Ovary (tissue), 9 donors: ENCODE results near the gene HGS. TPM values are rescaled to one million over a fixed set of nuclear protein-coding genes. Genes with fewer than 3 reads are reported as not detected.
A peak's percentile ranks its signal among the peaks of the same experiment; 100 is the strongest.

Experiments used
- DNase-seq, 5 donors: peaks; one replicate each; pipeline ENCODE4 v3.0.0-alpha.2; 2019 to 2020
- H3K27ac ChIP-seq, 2 donors: fragments of 200-600 bp; one replicate each; pipeline versions ENCODE4 v1.5.1 to v1.8.0; 2019 to 2022
- H3K27me3 ChIP-seq: fragments of 200-600 bp; one replicate; pipeline ENCODE4 v1.8.0; 2022
- H3K36me3 ChIP-seq: fragments of 200-600 bp; sonication (generic); one replicate; pipeline ENCODE4 v1.5.1; 2019
- H3K4me1 ChIP-seq: one replicate; pipeline ENCODE4 v1.8.1; 2013; ENCODE audit warnings: mild to moderate bottlenecking, moderate library complexity; ENCODE audit not compliant: insufficient read depth
- H3K4me3 ChIP-seq: fragments of 200-600 bp; sonication (generic); one replicate; pipeline ENCODE4 v1.5.1; 2017
- H3K9me3 ChIP-seq, 2 donors: fragments of 200-600 bp in 1 of 2; sonication (generic) in 1 of 2; one replicate each; pipeline versions ENCODE4 v1.5.1 to v1.8.1; 2013 to 2019; ENCODE audit warnings: mild to moderate bottlenecking in 1 of 2, moderate library complexity in 1 of 2
- EP300 ChIP-seq: sonication (generic); formaldehyde crosslinking; IDR thresholded peaks from one replicate; pipeline ENCODE4 v1.6.1; 2017; ENCODE audit warnings: antibody characterized with exemption
- POLR2A ChIP-seq: fragments of 450-650 bp; IDR thresholded peaks from one replicate; pipeline ENCODE4 v1.6.1; 2017; ENCODE audit warnings: antibody characterized with exemption, mild to moderate bottlenecking, moderate library complexity
- WGBS, 3 donors: extraction: QIAGEN DNeasy Blood & Tissue Kit in 1 of 3; methylation state at CpG; one replicate each; pipeline versions ENCODE4 v1.1.5 to v1.1.7; 2013 to 2017; 5-methylcytosine and 5-hydroxymethylcytosine counted together
- intact Hi-C, 4 donors: fragments of 100-400 bp; cut with DNase I; formaldehyde crosslinking; loops; one replicate each; pipeline versions ENCODE4 v1.11.0 to v1.15.1; 2022 to 2023
- polyA plus RNA-seq, 2 donors: library from polyadenylated mRNA; stranded (reverse); fragments of 200-250 nt in 1 of 2; fragments of 350-450 nt in 1 of 2; fragmentation: Illumina TruSeq in 1 of 2; extraction: RNeasy Lipid Tissue Mini Kit (QIAGEN cat#74804) in 1 of 2; gene quantifications; one replicate each; pipeline ENCODE4 v1.2.3, GENCODE V29; 2013 to 2014
- total RNA-seq, 7 donors: library from RNA; depleted of rRNA in 2 of 7; stranded (reverse); fragments of >200 nt in 2 of 7; fragmentation: NEBNext Ultra II Directional in 3 of 7; extraction: Animal tissue kit (Norgen Biotek cat#: 25700) in 3 of 7; gene quantifications; one replicate each; pipeline versions ENCODE4 v1.1.0 to v1.2.4, GENCODE V29; 2016 to 2023
- TF ChIP-seq, protein P1 (sequence below), 3 donors: fragments of 450-650 bp in 2 of 3; fragments of 200-600 bp in 1 of 3; IDR thresholded peaks; one replicate each; pipeline versions ENCODE4 v1.5.1 to v1.8.0; 2016 to 2022; ENCODE audit warnings: antibody characterized with exemption in 3 of 3, mild to moderate bottlenecking in 1 of 3
- donor health status: DM: no; HTN: no; CAD: no; lungs with moderate emphysema.
- donor health status: DM: no; HTN: no; CAD: no.
- donor health status: Bipolar disorder and iron deficiency.
- donor health status: DM: yes; HTN: yes; CAD: no.
- donor health status: DM: no; HTN: no; CAD: no.
- donor health status: DM: yes; HTN: yes; CAD: no.

HGS gene
- total and polyA plus RNA-seq, 9 donors = 39.1 to 91.5 (median 73.4) TPM

DNA sequence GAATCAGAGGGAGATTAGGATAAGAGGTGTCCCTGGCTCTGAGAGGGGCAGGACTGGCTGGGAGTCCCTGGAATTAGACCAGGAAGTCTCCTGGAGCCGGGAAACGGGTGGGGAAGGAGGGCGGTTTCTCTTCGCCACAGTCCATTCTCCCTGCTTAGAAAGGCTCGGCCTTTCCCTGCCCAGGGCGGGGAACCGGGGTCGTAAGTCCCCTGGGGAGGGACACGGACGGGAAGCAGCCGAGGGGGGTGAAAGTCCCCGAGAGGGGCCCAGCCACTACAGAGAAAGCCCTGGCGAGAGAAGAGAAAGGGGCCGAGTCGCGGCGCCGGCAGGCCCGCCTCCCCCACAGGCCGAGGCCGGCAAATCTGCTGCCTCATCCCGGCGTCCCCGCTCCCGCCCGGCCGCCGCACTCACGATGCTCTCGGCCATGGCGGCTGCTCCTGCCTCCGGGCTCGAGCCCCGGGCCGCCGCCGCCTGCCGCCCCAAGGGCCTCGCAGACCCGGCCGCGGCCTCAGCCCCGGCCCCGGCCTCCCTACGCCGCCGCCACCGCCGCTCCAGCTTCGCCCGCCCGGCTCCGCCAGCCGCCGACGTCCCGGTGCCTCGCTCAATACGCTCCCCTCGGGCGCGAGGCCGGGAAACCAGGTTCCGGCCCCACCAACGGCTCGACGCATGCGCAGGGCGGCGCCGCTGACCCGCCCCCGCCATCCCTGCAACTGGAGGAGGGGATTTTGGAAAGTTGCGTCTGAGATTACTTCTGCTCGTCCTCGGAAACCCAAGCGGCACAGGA is 47.1 kb upstream of the HGS start, which contains the start of the genes NPLOC4 and TSPAN10:
Gene NPLOC4, minus strand, starts transcription at position 608 of the 784 bp plus-strand sequence. Its CDS starts 182 bp downstream, at position 426.
Gene TSPAN10, plus strand, starts transcription at position 692 of the 784 bp plus-strand sequence. CDS start 5,217 bp downstream, outside the sequence.
- intact Hi-C loops = no loop called here

DNA sequence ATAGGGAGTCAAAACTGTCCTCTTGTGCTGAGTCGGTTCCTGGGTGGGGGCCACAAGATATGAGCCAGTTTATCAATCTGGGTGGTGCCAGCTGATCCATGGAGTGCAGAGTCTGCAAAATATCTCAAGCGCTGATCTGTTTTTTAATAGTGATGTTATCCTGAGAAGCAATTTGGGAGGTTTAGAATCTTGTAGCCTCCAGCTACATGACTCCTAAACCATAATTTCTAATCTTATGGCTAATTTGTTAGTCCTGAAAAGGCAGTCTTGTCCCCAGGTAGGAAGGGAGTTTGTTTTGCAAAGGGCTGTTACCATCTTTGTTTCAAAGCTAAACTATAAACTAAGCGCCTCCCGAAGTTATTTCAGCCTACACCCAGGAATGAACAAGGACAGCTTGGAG is 45.1 kb upstream of the HGS start:
- TF ChIP-seq POLR2A (no peak), EP300 (no peak)
- TF ChIP-seq, protein P1, sequence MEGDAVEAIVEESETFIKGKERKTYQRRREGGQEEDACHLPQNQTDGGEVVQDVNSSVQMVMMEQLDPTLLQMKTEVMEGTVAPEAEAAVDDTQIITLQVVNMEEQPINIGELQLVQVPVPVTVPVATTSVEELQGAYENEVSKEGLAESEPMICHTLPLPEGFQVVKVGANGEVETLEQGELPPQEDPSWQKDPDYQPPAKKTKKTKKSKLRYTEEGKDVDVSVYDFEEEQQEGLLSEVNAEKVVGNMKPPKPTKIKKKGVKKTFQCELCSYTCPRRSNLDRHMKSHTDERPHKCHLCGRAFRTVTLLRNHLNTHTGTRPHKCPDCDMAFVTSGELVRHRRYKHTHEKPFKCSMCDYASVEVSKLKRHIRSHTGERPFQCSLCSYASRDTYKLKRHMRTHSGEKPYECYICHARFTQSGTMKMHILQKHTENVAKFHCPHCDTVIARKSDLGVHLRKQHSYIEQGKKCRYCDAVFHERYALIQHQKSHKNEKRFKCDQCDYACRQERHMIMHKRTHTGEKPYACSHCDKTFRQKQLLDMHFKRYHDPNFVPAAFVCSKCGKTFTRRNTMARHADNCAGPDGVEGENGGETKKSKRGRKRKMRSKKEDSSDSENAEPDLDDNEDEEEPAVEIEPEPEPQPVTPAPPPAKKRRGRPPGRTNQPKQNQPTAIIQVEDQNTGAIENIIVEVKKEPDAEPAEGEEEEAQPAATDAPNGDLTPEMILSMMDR (IDR thresholded peaks at IDR 0.05) = no peak
- Histone ChIP-seq H3K27me3 (no peaks in the 10 kb centered on the region), H3K36me3 (no peaks in the 10 kb centered on the region), H3K4me1 (peaks cover 9% of the 10 kb centered on the region), H3K27ac (no peak overlapping the region), H3K9me3 (no peaks in the 10 kb centered on the region), H3K4me3 (no peak overlapping the region)
- no peak for DNase-seq
- WGBS, 3 donors = 39 to 44% (median 44%) methylated on average over 4 of the region's 4 CpGs
- intact Hi-C loops = no loop called here

More for the DNA sequence above, 47.1 kb upstream of the HGS start, which contains the start of the genes NPLOC4 and TSPAN10:
- Histone ChIP-seq H3K9me3 (no peaks in the 10 kb centered on the region), H3K27me3 (no peaks in the 10 kb centered on the region), H3K27ac (peak within 1 kb of the TSS; percentile 26 to 59), H3K4me3 (peak within 1 kb of the TSS; percentile 84), H3K4me1 (peaks cover 9% of the 10 kb centered on the region), H3K36me3 (no peaks in the 10 kb centered on the region)
- TF ChIP-seq, protein P1 (IDR thresholded peaks at IDR 0.05) = peak in 1 of 3 donors; percentile 31
- peak; percentile 77 for TF ChIP-seq POLR2A
- no peak for TF ChIP-seq EP300
- DNase-seq = peak; percentile 80 to 91 (median 87)
- 0 to 1% (median 0%) methylated on average over 68 to 77 of the region's 77 CpGs for WGBS, 3 donors

DNA sequence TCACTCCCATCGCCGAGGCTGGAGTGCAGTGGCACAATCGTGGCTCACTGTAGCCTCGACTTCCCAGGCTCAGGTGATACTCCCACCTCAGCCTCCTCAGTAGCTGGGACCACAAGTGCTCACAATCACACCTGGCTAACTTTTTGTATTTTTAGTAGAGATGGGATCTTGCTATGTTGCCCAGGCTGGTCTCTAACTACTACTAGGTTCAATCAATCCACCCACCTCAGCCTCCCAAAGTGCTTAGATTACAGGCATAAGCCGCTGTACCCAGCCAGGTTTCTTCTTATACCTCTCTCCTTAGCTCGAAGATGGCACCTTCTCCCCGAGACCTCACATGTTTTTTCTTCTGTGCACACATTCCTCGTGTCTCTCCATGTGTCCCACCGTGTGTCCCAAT is 43.8 kb upstream of the HGS start:
- Histone ChIP-seq H3K4me1 (peaks cover 9% of the 10 kb centered on the region), H3K4me3 (no peak overlapping the region), H3K36me3 (no peaks in the 10 kb centered on the region), H3K27ac (no peak overlapping the region), H3K27me3 (no peaks in the 10 kb centered on the region), H3K9me3 (no peaks in the 10 kb centered on the region)
- TF ChIP-seq EP300 (no peak), POLR2A (no peak)
- TF ChIP-seq, protein P1 (IDR thresholded peaks at IDR 0.05) = no peak
- intact Hi-C loops = no loop called here
- 88 to 95% (median 91%) methylated on average over 9 of the region's 9 CpGs for WGBS, 3 donors
- DNase-seq = no peak

DNA sequence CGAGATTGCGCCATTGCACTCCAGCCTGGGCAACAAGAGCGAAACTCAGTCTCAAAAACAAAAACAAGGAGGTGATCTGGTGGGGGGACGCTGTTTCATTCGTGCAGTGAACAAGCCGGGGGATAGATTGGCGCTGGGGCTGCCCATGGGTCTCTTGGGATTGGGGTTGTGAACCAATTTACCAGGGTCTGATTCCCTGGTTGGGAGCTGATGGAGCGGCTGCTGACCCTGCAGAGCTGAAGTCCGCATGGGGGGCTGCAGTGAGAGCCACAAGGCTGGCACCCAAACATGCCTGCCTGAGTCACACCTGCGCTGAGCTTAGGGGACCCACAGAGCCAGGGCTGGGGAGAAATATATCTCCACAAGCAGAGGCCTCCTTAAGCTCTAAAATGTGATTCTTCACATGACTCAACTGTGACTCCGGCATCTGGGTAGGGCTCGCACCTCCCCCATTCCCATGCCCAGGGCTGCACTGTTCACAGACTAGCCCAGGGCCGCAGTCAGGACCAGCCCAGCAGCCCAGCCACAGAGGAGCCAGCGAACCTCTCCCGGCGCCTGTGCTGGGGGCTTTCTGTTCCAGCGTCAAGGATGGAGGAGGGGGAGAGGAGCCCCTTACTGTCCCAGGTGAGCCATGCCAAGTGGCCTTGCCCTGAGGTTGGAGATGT is 41.9 kb upstream of the HGS start:
- Histone ChIP-seq H3K9me3 (no peaks in the 10 kb centered on the region), H3K27ac (no peak overlapping the region), H3K27me3 (no peaks in the 10 kb centered on the region), H3K4me1 (peaks cover 3% of the 10 kb centered on the region), H3K4me3 (no peak overlapping the region), H3K36me3 (no peaks in the 10 kb centered on the region)
- TF ChIP-seq EP300 (no peak), POLR2A (no peak)
- TF ChIP-seq, protein P1 (IDR thresholded peaks at IDR 0.05) = no peak
- WGBS, 3 donors = 89 to 92% (median 90%) methylated on average over 15 to 17 of the region's 17 CpGs
- intact Hi-C loops = no loop called here
- DNase-seq = no peak
